ENCODE measurements around the gene MSLN. TPM values are rescaled to one million over a fixed set of nuclear protein-coding genes. Genes with fewer than 3 reads are reported as not detected.

Gene MSLN
- total and polyA plus RNA-seq, 9 of the 15 experiments (the other 6 are each of a cell fraction or from before 2014, with no cell fraction given), result not detected

- TF ChIP-seq, protein P1, sequence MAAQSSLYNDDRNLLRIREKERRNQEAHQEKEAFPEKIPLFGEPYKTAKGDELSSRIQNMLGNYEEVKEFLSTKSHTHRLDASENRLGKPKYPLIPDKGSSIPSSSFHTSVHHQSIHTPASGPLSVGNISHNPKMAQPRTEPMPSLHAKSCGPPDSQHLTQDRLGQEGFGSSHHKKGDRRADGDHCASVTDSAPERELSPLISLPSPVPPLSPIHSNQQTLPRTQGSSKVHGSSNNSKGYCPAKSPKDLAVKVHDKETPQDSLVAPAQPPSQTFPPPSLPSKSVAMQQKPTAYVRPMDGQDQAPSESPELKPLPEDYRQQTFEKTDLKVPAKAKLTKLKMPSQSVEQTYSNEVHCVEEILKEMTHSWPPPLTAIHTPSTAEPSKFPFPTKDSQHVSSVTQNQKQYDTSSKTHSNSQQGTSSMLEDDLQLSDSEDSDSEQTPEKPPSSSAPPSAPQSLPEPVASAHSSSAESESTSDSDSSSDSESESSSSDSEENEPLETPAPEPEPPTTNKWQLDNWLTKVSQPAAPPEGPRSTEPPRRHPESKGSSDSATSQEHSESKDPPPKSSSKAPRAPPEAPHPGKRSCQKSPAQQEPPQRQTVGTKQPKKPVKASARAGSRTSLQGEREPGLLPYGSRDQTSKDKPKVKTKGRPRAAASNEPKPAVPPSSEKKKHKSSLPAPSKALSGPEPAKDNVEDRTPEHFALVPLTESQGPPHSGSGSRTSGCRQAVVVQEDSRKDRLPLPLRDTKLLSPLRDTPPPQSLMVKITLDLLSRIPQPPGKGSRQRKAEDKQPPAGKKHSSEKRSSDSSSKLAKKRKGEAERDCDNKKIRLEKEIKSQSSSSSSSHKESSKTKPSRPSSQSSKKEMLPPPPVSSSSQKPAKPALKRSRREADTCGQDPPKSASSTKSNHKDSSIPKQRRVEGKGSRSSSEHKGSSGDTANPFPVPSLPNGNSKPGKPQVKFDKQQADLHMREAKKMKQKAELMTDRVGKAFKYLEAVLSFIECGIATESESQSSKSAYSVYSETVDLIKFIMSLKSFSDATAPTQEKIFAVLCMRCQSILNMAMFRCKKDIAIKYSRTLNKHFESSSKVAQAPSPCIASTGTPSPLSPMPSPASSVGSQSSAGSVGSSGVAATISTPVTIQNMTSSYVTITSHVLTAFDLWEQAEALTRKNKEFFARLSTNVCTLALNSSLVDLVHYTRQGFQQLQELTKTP (IDR thresholded peaks at IDR 0.05; ENCODE audit: low read depth in 1 of 2, partially characterized antibody in 2 of 2), result no peak
Observed at GRCh38 chr16:746637-747036, 13.9 kb upstream of the MSLN start (continued).

- BruUV-seq (replicated peaks), result no TSS peak
- no peak for ATAC-seq
- CTCF ChIA-PET (ENCODE audit: low intra/inter-chr PET ratio), result no interaction called here
Observed at GRCh38 chr16:747978-748746, 12.4 kb upstream of the MSLN start.

More at GRCh38 chr16:747978-748746, 12.4 kb upstream of the MSLN start:
- no peak overlapping the region for H3K4me3 ChIP-seq
- no peak overlapping the region for H3K27ac ChIP-seq (ENCODE audit: extremely low read depth, low read depth, low read length)
- in situ Hi-C loops (cut with MboI) (no loop called here), intact Hi-C loops (cut with micrococcal nuclease) (no loop called here)
- no peaks in the 10 kb centered on the region for H3K79me2 ChIP-seq (ENCODE audit: control insufficient read depth, insufficient read depth, low read length)
- H3K9me1 ChIP-seq (ENCODE audit: control insufficient read depth, insufficient read depth, low read length), result no peaks in the 10 kb centered on the region
- H3K4me1 ChIP-seq (replicated peaks in 1 of 2; ENCODE audit: control insufficient read depth in 2 of 2, insufficient read depth in 2 of 2, low read length in 2 of 2), result peaks cover 0 to 39% of the 10 kb centered on the region in 2 experiments; a peak in 3 of 5 replicates
- no peaks in the 10 kb centered on the region for H3K36me3 ChIP-seq (ENCODE audit: control insufficient read depth, insufficient read depth, low read length)
- H2AFZ ChIP-seq (ENCODE audit: low read depth, low read length), result no peak overlapping the region
- no peaks in the 10 kb centered on the region for H4K20me1 ChIP-seq (replicated peaks; ENCODE audit: control insufficient read depth, insufficient read depth, low read length)
- TF ChIP-seq ZNF121 (CRISPR knock-in tag; conservative IDR thresholded peaks at IDR 0.05) (peak; percentile 47; the same call in 1 of the 2 replicates), SIRT6 (IDR thresholded peaks at IDR 0.05; ENCODE audit: low read depth, low read length) (no peak), CBX2 (IDR thresholded peaks at IDR 0.05; ENCODE audit: insufficient read depth, low read length, poor library complexity, severe bottlenecking) (no peak), KDM2B (CRISPR knock-in tag; IDR thresholded peaks at IDR 0.05) (no peak)
- TF ChIP-seq, protein P2, sequence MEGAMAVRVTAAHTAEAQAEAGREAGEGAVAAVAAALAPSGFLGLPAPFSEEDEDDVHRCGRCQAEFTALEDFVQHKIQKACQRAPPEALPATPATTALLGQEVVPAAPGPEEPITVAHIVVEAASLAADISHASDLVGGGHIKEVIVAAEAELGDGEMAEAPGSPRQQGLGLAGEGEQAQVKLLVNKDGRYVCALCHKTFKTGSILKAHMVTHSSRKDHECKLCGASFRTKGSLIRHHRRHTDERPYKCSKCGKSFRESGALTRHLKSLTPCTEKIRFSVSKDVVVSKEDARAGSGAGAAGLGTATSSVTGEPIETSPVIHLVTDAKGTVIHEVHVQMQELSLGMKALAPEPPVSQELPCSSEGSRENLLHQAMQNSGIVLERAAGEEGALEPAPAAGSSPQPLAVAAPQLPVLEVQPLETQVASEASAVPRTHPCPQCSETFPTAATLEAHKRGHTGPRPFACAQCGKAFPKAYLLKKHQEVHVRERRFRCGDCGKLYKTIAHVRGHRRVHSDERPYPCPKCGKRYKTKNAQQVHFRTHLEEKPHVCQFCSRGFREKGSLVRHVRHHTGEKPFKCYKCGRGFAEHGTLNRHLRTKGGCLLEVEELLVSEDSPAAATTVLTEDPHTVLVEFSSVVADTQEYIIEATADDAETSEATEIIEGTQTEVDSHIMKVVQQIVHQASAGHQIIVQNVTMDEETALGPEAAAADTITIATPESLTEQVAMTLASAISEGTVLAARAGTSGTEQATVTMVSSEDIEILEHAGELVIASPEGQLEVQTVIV (CRISPR knock-in tag; IDR thresholded peaks at IDR 0.05; ENCODE audit: borderline replicate concordance), result no peak
- no peak overlapping the region for H3K9ac ChIP-seq (ENCODE audit: insufficient read depth in 1 of 2, low read depth in 2 of 2, low read length in 2 of 2)
- WGBS (ENCODE audit: insufficient coverage, low coverage, missing lambda C conversion rate), result 56% methylated on average over 37 of the region's 39 CpGs
- DNase-seq (ENCODE audit: extremely low read depth in 1 of 4, low spot score in 3 of 4), result no peak
- no peak overlapping the region for H3K4me2 ChIP-seq (ENCODE audit: insufficient read depth, low read length)
- H3K9me3 ChIP-seq (replicated peaks; ENCODE audit: control insufficient read depth, insufficient read depth, low read depth, low read length), result no peaks in the 10 kb centered on the region
- POLR2A ChIA-PET, result interaction anchor here (0.6 kb wide), 1 partner anchor 94 kb away, joined by 3 read pairs; no protein-coding TSS in a partner anchor
- FAIRE-seq, result no peak
- H3K27me3 ChIP-seq (ENCODE audit: control insufficient read depth in 2 of 2, insufficient read depth in 2 of 2, low read length in 2 of 2), result no peaks in the 10 kb centered on the region
